Measurements from ENCODE around the gene GIGYF2.

DNA sequence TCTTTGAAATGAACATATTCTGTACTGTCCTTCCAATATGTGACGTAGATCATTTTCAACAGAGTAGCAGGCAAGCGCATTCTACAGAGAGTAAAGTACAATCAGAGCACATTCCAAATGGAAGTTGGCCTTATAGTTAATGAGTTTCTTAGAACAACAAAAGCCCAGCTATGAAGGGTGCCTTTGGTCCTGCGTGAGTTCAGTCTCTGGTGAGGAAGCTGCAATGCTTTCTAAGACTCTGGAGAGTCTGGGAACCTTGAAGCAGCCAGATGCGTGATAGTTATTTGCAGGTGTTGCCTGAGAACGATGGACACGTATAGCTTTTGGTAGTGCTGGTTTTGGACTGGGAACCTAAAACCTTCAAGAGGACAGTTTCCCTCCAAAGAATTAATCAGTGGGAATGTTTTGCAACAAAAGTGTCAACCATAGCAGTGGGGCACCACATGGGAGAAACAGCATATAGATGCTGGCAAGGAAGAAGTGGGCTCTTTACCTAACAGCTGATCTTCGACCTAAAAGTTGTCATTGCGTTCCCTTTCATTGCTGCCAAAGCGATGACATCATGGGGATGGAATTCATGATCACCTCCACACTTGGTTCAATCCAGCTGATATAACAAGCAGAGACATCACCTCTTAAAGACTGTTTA, 163.6 kb downstream of the GIGYF2 start:
- TF ChIP-seq, protein P1, sequence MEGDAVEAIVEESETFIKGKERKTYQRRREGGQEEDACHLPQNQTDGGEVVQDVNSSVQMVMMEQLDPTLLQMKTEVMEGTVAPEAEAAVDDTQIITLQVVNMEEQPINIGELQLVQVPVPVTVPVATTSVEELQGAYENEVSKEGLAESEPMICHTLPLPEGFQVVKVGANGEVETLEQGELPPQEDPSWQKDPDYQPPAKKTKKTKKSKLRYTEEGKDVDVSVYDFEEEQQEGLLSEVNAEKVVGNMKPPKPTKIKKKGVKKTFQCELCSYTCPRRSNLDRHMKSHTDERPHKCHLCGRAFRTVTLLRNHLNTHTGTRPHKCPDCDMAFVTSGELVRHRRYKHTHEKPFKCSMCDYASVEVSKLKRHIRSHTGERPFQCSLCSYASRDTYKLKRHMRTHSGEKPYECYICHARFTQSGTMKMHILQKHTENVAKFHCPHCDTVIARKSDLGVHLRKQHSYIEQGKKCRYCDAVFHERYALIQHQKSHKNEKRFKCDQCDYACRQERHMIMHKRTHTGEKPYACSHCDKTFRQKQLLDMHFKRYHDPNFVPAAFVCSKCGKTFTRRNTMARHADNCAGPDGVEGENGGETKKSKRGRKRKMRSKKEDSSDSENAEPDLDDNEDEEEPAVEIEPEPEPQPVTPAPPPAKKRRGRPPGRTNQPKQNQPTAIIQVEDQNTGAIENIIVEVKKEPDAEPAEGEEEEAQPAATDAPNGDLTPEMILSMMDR (IDR thresholded peaks at IDR 0.05; ENCODE audit: low read depth, low read length), result no peak
- TF ChIP-seq, protein P2, sequence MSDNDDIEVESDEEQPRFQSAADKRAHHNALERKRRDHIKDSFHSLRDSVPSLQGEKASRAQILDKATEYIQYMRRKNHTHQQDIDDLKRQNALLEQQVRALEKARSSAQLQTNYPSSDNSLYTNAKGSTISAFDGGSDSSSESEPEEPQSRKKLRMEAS (IDR thresholded peaks at IDR 0.05; ENCODE audit: low read depth, low read length), result no peak

Data from NB4 (cell line).